ENCODE data around the gene GPALPP1.

DNA sequence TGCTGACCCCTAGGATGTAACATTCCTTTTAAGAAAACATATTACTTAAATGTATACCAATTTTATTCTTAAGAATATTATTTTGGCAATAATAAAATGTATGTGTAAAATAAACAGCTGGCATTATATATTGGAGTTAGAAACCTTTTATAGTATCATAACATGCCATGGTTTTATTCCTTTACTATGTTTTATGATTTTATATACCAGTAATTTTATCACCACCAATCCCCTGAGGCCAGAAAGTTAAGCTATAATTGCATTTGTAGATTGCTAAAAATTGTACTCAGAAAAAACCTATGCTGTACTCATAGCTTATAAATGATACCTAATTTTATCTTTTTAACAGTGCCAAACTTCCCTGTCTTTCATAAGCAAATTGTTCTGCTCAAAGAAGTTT lies 17.9 kb downstream of the GPALPP1 start:
- no peak for TF ChIP-seq TAF1 (IDR thresholded peaks at IDR 0.05; ENCODE audit: low read depth, low read length)
- no peak for TF ChIP-seq POLR2AphosphoS5 (IDR thresholded peaks at IDR 0.05; ENCODE audit: low read depth, low read length)
- no peak for TF ChIP-seq POLR2A (IDR thresholded peaks at IDR 0.05; ENCODE audit: low read depth, low read length)
- no peak for TF ChIP-seq SPI1 (IDR thresholded peaks at IDR 0.05; ENCODE audit: low read depth, low read length)
- TF ChIP-seq PAX5 (IDR thresholded peaks at IDR 0.05; ENCODE audit: insufficient read depth, low read length, severe bottlenecking): no peak
- TF ChIP-seq POU2F2 (IDR thresholded peaks at IDR 0.05; ENCODE audit: low read depth, low read length): no peak
